HTR-8/SVneo (cell line): ENCODE results near the gene ESYT3.
A peak's percentile ranks its signal among the peaks of the same experiment; 100 is the strongest.
"Not testable (repeated sequence)": the region's sequence is repeated elsewhere in the genome, so short reads cannot be mapped to it uniquely, and the experiment has no call there.

Source experiments
- DNase-seq: peaks from one replicate; pipeline ENCODE4 v3.0.0; 2011; ENCODE audit warnings: low spot score, mixed read lengths; ENCODE audit not compliant: insufficient read length
- FAIRE-seq: peaks from 2 replicates; lab custom pipeline; 2011; peaks lifted over from hg19 to GRCh38; lab: Jason Lieb, UNC

Gene ESYT3

DNA sequence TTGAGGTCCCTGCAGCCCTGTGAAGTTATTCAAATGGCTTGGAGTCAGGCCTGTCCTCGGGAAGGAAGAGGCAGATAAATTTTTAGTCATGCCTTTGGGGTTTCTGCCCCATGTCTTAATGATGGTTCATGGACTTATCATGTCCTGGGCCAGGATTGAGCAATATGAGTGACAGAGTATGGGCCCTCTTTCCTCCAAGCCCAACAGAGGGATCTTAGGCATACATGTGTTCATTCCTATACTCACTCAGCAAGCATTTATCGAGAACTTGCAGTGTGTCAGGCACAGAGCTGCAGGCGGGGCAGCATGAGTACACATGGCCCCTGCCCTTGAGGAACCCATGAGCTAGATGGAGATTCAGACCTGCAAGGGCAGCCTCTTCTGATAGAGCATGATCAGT lies 6.2 kb downstream of the ESYT3 start:
- FAIRE-seq (no peak), DNase-seq (no peak)

DNA sequence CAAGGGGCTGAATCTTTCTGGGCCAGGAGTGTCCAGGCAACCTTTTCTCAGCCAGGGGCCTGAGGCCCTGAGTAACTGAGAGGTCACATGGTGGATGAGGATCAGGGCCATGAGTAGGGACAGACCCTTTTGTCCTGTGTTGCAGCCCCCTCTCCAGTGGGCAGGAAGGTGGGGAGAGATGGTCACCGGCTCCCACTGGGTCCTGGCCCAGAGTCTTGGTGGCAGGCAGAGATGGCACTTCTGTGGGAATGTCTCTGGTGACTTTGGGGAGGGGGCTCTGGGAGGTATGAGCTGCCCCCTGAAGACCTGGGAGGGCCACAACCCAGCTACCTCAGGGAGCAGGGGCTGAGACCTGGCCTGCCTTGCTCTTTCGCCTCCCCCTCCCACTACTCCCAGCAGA lies 6.8 kb downstream of the ESYT3 start:
- no peak for FAIRE-seq
- DNase-seq, result no peak

DNA sequence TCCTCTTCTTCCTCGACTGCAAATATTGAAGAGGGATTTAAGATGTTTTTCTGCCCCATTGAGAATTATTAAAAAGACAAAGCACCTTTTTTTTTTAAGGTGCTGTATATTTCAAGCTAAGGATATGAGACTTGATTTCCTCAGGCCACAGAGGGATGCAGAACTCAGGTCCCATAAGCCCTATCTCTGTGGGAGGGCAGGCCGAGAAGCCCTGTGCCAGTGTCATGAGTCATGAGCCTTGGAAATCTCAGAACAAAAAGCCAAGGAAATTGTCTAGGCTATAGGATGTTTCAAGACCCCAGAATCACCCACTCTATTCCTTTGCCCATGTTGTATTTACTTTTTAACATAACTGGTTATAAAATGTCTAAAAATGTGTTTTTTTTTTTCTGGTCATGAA lies 7.3 kb downstream of the ESYT3 start:
- FAIRE-seq (no peak), DNase-seq (peak; percentile 27)

DNA sequence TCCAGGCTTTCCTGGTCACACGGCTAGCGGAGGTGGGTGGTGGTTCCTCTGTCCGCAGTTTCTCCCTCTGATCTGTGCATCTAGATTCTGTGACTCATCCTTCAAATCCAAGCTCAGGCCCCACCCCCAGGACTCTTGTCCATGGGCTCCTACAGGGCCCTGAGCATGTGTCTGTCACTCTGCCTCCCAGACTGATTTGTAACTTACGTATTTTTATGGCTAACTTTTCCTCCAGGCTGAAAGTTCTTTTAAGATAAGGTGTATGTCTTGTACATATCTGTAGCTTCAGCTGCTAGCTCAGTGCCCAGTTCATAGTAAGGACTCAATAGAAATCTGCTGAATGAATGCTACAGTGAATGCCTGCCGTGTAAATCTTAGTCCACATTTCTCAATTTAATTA lies 8.0 kb downstream of the ESYT3 start:
- DNase-seq (peak; percentile 85), FAIRE-seq (peak; percentile 38)

DNA sequence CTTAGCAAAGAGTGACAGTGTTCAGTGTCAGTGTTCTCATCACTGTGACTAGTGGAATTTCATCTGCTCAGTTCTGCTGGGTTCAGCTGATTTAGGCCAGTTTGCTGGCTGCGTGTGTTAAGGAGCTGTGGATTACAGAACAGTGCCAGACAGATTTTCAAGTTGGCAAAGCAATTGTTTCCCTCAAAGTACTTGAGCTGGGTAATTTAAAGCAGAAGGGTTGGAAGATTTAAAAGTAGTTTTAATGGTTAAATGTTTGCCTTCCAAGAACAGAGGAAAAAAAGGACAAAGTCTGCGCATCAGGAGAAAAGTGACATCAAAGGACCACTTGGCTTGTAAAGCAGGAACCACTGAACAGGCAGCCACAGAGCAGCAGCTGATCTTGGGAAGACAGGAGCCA lies 8.7 kb downstream of the ESYT3 start:
- peak; percentile 57 for FAIRE-seq
- DNase-seq, result no peak

DNA sequence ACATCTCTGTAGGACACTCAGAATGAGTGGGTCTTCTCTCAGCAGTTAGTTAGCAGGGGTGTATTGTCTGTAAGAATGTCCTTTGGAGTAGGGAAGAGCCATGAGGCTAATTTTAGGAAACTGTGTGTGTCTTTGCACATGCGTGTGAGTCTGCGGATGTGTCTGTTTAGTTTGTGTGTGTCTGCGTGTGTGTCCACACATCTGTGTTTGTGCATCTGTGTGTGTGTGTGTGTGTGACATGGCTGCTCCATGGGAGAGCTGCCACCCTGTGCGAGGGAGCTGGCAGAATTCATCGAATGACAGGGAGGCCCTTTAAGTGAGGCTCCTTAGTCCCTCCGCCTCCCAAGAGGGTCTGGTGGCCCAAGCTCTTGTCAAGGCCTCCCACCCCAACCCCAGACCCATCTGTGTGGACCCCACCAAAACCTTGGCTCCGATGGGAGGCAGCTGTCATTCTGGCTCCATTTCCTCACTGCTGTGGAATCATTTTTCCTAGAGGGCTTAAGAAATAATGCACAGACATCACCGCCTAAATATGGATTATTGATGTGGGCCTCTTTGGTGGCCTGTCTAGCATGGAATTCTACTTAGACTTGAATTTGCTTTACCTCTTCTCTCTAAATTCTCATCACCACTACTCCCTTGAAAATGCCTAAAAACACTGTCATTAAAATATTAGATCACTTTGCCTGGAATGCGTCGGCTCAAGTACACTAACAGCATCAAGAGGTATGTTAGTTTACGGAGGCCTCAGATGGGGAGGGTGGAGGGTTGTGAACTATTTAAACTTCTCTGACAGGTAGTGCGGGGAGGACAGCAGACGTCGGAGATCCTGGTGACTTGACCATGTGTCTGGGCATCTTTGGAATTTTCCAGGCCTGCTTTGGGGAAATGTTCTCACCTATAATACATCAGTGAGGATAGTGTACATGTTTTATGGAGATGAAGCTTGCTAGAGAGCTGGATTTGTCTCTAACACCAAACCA lies 9.4 kb downstream of the ESYT3 start:
- DNase-seq (no peak), FAIRE-seq (no peak)

DNA sequence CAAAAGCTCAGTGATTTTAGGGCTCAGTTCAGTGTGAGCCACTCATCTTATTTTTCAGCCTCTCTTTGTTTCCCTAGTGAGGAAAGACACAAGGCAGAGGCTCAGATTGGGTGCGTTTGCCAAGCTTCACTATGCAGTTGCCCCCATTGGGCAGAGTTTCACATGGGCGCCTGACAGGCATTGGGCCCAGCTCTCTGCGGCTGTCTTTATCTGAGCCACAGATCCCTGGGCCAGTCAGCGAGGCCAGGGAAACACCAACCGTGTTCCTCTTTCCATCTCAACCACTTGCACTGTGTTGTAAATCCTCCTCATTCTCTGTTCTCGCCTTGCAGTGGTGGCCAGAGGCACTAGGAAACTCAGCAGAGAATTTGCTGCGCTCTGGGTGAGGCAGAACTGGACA lies 10.8 kb downstream of the ESYT3 start:
- FAIRE-seq (no peak), DNase-seq (no peak)

DNA sequence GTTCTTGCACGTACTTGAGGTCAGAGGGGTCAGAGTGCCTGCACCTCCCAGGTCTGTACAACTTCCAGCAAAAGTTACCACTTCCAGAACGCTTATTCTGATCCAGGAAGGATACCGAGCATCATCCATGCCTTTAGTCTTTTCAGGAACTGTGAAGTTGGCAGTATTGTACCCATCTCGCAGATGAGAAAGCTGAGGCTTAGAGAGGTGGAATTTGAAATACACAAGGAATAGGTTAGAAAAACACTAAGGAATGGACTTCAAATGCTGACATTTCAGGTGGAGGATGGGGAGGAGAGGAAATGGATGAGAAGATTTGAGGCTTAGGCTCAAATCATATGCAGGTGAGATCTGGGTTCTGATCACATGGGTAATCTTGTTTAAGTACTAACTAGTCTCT lies 11.2 kb downstream of the ESYT3 start:
- no peak for DNase-seq
- FAIRE-seq, result no peak

DNA sequence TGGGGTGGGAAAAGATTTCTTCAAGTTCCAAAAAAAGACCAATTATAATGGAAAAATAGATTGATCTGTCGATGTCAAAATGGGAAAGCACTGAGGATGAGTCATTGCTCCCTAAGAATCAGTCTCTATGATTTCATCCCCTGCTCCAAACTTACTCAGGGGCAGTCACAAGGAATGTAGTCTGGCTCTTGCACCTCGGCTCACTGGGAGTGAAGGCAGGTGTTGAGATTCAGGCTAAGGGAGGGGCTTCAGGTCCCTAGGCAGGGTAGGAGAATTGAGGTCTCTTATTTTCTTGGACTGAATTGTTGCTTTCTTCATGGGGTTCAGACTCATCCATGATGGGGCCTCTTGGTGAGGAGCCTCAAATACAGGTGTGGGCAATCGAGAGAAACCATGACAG lies 14.2 kb downstream of the ESYT3 start:
- FAIRE-seq (no peak), DNase-seq (no peak)

DNA sequence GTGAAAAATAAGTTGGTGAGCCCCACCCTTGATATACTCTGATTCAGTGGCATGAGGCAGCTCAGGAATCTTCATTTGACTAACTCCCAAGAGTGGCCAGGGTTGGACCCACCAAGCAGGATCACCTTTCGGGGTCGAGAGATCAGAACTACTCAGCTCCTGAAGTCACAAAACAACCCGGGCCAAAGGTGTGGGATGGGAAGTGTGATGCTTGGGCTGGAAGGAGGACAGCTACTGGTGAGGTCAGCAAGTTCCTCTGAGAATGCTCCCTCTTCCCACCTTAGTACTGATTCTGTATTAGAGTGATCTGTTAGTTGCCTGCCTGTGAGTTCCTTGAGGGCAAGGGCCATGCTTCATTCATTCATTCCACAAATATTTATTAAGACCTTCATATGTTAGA lies 15.1 kb downstream of the ESYT3 start:
- FAIRE-seq (no peak), DNase-seq (no peak)

DNA sequence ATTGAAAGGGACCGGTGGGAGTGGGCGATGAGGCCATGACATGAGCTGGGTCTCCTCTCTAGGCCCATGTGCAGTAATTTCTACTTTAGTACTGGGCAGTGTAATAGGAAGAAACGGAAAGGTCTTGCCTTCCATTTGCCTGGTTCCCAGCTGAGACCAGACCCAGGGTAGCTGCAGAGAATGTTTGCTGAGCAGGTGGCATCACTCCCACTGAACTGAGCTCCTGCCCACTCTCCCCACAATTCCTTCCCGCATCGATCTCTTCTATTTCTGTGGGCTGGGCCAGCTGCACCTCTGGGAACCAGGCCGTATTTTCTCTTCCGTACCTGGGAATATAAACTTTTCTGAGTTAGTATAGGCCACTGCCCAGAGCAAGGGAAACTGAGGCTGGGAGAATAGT lies 15.8 kb downstream of the ESYT3 start:
- FAIRE-seq (no peak), DNase-seq (no peak)

DNA sequence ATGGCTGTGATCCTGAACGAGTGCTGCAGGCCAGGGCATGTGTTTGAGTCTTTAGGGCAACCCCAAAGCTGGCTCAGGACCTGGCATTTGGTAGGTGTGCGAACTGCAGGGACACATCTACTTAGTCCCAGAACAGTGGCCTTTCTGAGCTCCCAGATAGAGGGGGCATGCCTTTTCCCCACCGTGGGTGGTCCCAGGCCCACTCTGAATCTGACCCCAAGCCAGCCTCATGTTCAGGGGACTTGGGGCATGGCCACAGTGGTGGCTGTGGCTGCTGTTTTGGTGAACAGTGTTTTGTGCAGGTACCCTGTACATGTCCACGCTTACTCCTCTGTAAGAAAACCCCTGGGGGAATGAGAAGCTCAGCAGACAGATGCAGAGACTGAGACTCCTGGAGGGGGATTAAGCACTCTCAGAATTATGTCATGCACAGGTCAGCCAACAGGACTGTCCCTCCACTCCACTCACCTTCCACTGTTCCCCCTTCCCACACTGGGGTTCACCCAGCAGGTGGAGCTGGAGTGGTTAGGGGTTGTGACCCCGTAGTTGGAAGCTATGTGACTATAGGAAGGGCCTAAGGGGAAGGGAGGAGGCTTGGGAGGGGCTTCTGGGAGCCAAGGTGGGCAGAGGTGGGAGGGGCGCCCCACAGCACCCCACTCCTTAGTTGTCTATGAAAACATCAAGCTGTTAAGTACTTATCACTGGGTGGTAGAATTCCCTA lies 16.4 kb downstream of the ESYT3 start:
- no peak for FAIRE-seq

DNA sequence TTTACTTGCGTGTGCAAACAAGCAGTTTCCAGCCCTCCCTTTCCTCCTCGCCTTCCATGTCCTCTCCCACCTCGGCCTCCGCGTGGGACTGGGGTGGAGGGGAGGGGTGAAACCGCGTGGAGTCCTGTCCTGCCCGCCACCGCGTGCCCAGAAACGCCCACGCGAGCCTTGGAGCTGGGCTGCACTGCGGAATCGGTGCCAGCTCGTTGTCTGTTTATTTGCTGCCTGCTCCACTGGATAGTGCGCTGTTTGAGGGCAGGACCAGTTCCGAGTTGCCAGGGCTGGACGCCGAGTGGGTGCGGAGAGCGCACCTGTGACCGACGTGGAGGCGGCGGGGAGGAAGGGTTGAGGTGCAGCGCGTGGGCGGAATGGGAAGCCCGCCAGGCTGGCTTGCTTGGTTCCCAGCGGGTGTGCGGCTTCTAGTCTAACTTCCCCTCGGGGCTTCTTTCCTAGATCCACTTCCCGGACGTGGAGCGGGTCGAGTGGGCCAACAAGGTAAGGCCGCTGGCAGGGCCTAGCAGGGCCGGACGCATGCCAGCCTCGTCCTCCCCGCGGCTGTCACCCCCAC lies 17.3 kb downstream of the ESYT3 start:
- FAIRE-seq (no peak), DNase-seq (no peak)

More for the DNA sequence above, 16.4 kb downstream of the ESYT3 start:
- no peak for DNase-seq

DNA sequence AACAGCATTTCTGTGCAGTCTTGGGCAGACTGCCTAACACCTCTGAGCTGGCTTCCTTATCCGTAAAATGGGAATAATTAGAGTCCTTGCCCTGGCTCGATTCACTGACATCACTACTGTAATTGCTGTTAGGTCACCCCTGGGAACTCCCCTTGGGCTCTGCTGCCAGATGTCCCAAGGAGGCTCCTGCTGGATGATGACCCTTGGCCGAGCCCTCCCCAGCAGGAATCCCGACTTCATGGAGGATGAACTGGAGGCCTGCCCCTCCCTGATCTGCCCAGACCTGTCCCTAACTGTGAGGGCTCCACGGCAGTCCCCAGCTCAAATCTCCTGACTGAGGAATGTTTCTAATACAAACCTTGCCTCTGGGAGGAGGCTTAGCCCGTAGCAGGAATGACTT lies 18.0 kb downstream of the ESYT3 start:
- no peak for FAIRE-seq
- DNase-seq, result no peak

DNA sequence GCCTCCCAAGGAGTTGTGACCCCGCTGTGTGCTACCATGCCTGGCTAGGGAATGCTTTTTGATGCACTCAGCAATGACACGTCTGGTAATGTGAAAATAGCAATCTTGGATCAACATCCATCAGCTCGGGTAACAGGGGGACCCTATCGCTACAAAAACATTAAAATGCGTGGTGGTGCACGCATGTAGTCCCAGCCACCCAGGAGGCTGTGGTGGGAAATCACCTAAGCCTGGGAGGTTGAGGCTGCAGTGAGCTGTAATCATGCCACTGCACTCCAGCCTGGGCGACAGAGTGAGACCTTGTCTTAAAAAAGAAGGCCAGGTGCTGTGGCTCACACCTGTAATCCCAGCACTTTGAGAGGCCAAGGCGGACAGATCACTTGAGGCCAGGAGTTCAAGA lies 19.5 kb downstream of the ESYT3 start:
- FAIRE-seq, DNase-seq: not testable (repeated sequence)

DNA sequence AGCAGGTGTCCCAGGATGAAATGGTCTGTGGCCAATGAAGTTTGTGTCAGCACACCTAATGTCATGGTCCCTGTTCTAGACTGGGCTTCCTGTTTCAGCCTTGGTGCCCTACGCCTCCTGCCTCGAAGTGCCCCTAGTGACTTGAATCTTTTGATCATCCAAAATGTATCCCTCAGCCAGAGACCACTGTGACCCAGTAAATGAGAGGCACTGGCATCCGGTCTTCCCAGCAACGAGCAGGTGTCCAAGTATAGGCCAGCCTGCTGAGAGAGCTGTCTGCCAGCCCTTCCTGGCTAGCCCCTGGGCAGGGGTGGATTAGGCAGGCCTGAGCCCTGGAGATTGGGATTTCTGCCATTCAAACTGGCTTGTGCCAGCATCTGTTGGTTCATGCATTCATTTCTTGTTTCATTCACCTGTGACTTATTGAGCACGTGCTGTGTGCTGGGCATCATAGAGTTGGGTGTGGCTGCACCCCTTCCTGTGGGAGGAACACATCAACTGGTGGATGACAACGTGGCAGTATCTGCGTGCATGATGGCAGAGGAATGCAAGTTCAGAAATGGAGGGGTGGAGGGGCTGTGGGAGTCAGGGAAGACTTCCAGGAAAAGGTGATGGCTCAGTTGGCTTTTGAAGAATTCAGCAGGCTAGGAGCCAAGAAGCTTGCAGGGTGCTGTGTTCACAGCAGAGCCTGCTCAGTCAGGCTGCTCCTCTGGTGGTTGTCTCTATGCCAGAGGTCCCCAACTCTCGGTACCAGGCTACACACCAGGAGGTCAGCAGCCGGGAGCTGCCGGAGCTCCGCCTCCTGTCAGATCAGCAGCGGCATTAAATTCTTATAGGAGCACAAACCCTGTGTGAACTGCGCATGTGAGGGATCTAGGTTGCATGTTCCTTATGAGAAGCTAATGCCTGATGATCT lies 21.6 kb downstream of the ESYT3 start:
- DNase-seq, result no peak
- no peak for FAIRE-seq

DNA sequence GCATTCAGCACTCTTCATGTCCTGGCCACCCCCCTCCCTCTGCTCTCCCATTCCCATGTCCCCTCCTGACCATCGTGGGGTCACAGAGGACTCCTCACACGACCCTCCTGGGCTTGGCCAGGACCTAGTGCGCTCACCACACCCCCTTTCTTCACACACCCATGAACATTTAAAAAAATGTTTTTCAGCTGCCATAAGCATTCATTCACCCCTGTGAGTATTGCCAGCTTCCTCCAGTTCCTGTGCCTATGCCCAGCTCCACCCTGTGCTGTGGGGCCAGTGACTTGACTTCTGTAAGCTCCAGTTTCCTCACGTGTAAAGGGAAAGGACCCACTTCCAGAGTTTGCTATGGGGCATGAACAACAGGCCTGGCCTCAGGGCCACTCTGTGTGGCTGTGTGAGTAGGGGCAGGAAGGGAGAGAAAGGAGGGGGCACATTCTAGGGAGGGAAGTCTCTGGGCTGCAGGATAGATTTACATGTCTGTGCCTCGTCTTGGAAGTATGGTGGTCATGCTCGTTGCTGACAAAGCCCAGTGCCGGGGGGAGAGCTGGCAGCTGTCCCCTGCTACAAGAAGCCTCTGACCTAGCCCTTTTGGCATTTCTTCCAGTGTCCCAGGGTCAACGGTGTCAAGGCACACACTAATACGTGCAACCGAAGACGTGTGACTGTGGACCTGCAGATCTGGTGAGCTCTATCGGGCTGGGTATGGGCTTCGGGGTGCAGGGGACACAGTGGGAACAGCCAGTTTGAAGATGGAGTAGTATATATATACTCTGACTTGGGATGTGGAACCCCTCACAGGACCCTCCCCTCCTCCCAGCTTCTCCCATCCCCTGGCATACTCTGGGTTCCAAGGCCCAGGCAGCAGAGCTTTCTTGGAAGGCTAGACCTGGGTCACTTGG lies 22.8 kb downstream of the ESYT3 start:
- DNase-seq (no peak), FAIRE-seq (no peak)

DNA sequence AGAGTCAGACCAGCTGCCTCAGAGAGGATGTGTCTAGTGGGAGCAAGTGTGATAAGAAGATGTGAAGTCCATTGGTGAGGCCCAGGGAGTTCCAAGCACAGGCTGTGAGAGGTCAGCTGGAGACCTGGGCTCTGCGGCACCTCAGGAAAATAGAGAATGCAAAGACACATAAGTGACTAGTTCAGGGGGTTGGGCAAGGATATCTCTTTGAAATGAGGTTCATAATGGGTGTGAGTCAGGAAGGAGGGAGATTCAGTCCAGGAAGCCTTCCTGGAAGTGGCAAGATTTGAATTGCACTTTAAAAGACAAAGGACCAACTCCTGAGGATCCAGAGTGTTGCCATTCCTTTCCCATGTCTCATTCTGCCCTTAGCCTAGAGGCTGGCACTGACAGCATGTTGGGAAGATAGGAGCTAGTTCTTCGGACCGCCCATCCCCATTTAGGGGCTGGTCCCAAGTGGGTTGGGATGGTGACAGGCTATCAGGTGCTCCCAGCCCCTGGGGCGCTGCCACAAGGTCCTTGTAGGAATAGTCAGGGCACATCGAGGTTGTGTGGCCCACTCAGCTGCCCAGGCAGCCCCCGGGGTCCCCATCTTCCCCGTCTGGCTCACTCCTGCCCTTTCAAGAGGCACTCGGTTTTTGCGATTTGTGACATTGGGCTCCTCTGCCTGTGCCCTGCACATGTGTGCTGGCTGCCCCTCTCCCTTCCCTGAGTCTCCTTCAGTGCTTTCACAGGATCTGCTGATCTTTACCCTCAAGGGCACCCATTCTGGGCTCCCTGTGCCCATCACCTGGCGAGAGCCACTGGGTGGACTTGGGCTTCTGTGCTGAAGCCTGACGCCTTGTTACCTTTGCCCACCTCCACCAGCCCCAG lies 23.7 kb downstream of the ESYT3 start:
- DNase-seq (no peak), FAIRE-seq (no peak)
